ENCODE data around the gene COA1.

GRCh38 chr7:43700646-43701499, 28.4 kb downstream of the COA1 start:
- TF ChIP-seq POLR2AphosphoS5 (IDR thresholded peaks at IDR 0.05) (no peak), POLR2A (IDR thresholded peaks at IDR 0.05) (no peak)

Data from gastroesophageal sphincter (tissue), 2 donors.